Activated CD8-positive, alpha-beta memory T cell treated with anti-CD3 and anti-CD28 coated beads, Interleukin-2, amount 50 U/mL, for 1 hour (primary cell): Measurements from ENCODE around the gene FOXE1.

Source experiments
- DNase-seq: peaks from one replicate; pipeline ENCODE4 v3.0.0-alpha.2; 2020; ENCODE audit errors: extremely low read depth

The FOXE1 gene

DNA sequence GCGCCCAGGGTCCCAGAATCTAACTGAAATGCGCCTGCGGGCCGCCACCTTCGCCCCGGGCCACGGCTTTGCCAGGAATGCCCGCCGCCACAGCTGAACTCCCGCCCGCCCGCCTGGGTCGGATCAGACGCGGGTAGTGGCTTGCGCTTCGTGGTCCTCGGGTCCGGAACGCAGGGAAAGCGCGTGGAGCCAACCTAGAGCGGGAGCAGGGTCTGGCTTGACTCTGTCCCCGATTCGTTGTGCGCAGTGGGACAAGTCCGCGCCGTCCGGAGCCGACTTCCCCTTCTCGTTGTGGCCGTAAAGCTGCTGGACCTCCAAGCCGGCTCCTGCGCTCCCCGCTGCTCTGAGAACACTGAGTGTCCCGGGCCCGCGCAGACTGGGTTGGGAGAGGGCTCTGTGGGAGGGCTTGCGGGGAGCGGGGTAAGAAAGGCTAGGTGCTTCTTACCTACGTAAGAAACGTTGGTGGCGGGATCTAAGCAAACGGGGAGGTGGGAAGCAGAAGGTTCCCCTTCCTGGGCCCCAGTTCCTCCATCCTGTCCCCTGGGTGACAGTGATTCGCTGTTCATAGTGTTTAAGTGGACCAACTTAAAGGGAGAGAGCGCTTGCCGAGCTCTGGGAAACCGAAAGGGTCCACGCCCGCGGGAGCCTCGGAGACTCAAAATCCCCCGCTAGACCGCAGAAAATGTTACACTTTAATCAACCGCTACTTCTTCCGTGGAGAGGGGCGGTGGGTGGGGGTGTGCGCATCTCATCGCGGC, 4.4 kb upstream of the FOXE1 start:
- no peak for DNase-seq

GRCh38 chr9:97849980-97850379, 3.0 kb upstream of the FOXE1 start:
- no peak for DNase-seq

DNA sequence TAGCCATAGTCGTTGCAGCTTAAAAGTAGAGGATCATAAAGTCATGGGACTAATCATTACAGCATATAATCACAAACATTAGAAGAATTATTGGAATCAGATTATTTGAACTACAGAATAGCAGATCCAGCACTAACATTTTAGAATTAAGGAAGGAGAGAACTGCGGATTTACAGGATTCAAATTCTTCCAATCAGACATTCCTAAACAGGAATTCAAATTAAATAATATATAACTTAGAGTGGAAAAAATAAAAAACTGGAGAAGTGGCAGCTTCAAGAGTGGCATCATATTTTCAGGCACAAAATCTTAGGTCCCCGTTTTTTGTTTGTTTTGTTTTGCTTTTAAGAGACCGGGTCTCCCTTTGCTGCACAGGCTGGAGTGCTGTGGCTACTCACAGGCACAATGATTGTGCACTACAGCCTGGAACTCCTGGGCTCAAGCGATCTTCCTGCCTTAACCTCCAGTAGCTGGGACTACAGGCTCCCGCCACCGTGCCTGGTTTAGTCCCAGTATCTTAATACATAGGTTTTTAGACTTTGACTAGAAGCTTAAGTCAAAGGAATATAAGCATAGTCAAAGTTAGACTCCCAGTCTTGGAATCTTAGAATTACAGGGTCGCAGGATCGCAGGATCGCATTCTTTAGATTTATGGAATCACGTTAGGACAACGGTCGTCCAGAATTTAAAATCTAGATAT, 2.1 kb upstream of the FOXE1 start:
- DNase-seq = no peak

DNA sequence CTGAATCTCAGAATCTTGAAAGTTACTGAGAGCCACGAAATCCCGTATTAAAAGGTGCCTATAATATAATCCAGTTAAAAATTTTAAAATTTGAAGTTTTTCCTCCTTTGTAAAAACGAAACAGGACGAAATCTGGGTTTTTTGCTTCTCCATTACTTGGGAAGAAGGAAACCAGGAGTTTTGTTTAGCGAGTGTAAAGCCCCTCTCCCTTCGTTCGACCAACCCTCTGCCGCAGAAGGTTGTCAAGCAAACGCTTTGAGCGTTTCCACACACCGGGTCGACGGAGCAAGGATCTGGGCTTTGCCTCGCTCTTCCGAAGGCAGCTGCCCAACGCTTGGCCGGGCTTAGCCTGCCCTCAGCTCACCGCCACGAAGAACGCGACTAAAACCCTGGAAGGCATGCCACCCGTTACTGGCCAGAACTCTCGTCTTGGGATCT, 1.6 kb upstream of the FOXE1 start:
- no peak for DNase-seq

GRCh38 chr9:97852001-97852398, 1.0 kb upstream of the FOXE1 start:
- DNase-seq = no peak

DNA sequence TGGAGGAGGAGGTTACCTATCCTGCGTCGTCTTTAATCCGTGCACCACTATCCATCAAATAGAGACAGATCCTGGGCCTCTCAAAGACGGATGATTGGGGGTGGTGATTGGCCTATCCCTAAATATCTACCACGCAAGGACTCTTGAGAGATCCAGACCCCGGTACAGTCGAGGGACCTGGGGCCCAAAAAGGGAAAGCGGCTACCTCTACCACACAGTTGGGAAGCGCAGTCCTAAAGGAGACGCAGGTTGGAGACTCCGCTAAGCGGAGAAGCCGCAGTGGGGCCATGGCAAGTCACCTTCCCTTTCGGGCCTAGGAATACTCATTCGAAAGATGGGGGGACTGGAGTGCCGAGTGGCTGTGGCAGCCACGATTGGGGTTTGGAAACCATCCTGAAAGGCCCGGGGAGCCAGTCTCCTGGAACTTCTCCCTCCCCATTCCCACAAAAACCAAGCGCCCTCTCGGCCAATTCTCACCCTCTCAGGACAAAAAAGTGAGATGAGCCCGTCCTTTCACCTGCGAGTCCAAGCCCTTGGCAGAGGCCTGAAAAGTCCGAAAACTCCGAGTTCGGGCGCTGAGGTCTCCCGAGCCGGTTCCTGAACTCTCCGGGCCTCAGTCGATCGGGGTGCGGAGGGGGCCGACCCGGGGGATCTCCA, 499 bp upstream of the FOXE1 start:
- no peak for DNase-seq

DNA sequence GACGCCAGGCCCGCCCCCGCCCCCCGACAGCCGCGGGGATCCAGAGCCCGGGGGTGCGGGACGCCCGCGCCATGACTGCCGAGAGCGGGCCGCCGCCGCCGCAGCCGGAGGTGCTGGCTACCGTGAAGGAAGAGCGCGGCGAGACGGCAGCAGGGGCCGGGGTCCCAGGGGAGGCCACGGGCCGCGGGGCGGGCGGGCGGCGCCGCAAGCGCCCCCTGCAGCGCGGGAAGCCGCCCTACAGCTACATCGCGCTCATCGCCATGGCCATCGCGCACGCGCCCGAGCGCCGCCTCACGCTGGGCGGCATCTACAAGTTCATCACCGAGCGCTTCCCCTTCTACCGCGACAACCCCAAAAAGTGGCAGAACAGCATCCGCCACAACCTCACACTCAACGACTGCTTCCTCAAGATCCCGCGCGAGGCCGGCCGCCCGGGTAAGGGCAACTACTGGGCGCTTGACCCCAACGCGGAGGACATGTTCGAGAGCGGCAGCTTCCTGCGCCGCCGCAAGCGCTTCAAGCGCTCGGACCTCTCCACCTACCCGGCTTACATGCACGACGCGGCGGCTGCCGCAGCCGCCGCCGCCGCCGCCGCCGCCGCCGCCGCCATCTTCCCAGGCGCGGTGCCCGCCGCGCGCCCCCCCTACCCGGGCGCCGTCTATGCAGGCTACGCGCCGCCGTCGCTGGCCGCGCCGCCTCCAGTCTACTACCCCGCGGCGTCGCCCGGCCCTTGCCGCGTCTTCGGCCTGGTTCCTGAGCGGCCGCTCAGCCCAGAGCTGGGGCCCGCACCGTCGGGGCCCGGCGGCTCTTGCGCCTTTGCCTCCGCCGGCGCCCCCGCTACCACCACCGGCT, 1.0 kb downstream of the FOXE1 start:
- DNase-seq = peak; percentile 12

GRCh38 chr9:97854696-97855485, 1.9 kb downstream of the FOXE1 start:
- DNase-seq = no peak

GRCh38 chr9:97855486-97855875, 2.5 kb downstream of the FOXE1 start:
- no peak for DNase-seq

DNA sequence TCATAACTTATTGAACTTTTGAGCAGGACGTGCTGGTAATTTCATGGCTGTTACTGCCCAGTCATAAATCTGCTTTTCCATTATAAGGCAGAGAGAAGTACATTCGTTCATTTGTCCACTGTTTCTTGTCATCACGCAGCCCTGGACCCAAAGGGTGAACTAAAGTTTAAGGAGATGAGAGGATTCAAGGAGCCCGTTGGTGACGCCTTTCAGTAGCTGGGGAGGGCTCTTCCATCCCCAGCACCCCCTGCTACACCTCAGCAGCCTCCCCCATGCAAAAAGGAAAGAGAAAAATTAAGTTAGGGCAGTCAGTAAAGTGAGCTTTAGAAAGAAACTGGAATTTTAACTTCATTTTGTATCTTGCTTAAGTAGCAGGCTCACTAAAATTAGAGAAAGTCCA, 2.9 kb downstream of the FOXE1 start:
- DNase-seq = no peak

GRCh38 chr9:97856857-97857605, 4.0 kb downstream of the FOXE1 start:
- no peak for DNase-seq

DNA sequence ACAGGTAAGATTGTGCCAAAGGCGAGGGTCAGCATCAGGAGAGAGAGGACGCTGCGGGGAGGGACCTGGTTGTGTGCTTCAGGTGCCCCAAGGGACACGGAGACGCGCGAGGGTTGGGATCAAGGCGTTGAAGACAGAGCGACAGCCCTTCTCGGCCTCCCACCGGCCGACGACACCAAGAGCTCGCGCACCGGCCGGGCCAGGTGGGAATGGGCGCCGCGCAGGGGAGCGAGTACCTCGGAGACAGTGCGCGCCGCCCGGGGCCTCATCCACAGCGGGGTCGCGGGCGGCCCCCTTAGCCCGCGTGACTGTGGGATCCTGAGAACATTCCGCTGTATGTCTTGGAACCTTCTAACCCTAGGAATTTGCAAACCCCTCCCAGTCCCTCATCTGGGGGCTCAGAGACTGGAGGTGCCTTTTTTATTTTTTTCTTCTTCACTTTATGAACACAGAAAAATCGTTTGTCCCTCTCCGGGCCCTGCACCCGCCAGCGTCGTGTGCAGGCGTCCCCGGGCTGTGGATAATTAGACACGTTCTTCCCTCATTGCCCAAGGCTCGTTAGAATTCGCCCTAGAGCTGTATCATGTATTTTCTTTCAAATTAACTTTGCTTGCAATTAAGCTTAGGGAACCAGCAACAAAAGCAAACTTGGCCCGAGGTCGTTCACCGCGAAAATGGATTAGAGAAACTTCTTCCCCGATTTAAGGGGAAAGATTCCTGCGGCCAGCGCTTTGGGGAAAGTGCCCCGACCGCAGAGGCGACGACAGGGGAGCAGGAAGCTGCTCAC, 4.8 kb downstream of the FOXE1 start:
- DNase-seq = no peak

GRCh38 chr9:97858393-97858713, 5.3 kb downstream of the FOXE1 start:
- DNase-seq = no peak

GRCh38 chr9:97858826-97859225, 5.8 kb downstream of the FOXE1 start:
- DNase-seq = no peak

GRCh38 chr9:97859346-97859745, 6.3 kb downstream of the FOXE1 start:
- DNase-seq = no peak

DNA sequence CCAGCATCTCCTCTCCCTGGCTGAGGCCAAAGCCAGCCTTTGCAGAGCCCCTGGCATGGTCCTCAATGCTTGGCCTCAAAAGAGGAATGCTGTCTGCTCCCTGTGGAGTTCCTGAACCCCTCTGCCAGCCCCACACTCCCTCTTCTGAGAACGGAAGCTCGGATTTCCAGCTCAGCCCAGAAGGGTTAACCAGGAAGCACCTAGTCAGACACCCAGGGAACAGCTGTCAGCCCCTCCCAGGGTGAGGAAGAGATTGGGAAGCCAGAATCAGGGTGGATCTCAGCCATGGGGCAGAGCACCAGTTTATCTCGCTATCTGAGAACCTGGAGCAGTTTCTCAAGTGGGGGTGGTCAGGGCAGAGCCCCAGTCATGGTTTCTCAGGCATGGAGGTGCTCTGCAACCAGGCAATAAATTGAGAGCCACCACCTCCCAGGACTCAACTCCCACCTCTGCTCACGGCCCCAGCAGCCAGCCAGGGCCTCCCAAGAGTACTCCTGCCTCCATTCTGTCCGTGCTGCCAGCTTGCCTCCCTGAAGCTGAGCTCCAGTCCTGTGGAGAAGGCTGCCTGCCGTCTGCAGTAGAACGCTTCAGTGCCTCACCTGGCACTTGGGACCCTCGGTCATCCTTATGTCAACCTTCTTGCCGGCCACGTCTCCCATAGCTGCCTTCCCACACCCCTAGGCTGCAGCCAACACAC, 7.6 kb downstream of the FOXE1 start:
- DNase-seq = no peak

DNA sequence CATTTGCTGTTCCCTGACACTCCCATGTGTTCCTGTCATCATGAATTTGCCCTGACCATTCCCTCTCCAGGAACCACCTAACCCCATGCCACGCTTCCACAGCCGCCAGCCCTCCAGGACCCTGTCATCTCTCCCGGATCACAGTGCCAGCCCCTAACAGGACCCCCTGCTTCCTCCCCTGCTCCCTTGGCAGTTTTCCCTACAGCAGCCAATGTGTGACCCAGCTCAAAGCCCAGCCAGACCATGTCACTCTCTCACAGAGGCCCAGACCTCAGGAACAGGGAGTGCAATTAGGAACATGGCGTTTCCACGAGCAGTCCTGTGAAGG, 8.1 kb downstream of the FOXE1 start:
- no peak for DNase-seq

DNA sequence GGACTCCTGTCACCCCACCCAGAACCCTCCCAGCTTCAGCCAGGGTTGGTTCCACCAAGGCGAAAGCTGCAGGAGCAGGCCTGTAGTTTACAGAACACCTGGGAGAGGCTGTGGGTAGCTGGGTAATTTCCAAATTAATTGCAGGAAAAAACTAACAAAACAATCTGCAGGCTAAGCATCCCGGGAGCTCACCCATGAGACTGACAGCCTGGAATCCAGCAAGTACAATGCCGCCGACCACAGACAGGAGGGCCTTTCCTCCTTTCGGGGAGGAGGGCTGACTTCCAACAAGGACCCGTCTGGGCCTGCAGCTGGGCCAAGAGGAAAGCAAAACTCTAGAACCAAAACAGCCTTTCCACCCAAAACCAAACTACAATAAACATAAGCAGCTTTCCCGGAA, 10.3 kb downstream of the FOXE1 start:
- DNase-seq = no peak

DNA sequence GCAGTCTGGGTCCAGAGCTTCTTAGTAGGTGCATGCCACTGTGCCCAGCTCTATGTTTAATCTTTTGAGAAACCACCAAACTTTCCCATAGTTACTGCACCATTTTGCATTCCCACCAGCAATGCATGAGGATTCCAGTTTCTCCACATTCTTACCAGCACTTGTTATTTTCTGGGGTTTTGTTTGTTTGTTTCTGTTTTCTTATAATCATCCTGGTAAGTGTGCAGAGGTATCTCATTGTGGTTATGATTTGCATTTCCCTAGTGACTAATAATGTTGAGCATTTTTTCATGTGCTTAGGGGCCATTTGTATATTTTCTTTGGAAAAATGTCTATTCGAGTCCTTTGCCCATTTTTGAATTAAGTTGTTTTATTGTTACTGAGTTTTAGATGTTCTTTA, 11.4 kb downstream of the FOXE1 start:
- DNase-seq = no peak
